ENCODE measurements around the gene TMEM130. TPM values are rescaled to one million over a fixed set of nuclear protein-coding genes. Genes with fewer than 3 reads are reported as not detected.

The TMEM130 gene
- total RNA-seq, 4 donors from 2014 or later, result 0.12 to 0.57 TPM; not detected in 2

GRCh38 chr7:98884416-98884815, 14.6 kb upstream of the TMEM130 start:
- no peak for DNase-seq

GRCh38 chr7:98881561-98882315, 11.9 kb upstream of the TMEM130 start:
- no peaks in the 10 kb centered on the region for H3K9me3 ChIP-seq
- peak overlapping the region in 2 of 4 donors; percentile 10 to 25 for H3K27ac ChIP-seq
- intact Hi-C loops (cut with DNase I), result no loop called here
- H3K4me1 ChIP-seq, result peaks cover 5 to 45% (median 13%) of the 10 kb centered on the region in 3 donors
- WGBS, 2 donors, result 56 to 69% methylated on average over 9 of the region's 9 CpGs
- DNase-seq, result no peak
- no peak overlapping the region for H3K4me3 ChIP-seq
- no peaks in the 10 kb centered on the region for H3K27me3 ChIP-seq
- TF ChIP-seq CTCF (IDR thresholded peaks at IDR 0.05), result no peak
- no peak for TF ChIP-seq POLR2A (IDR thresholded peaks at IDR 0.05)
- H3K36me3 ChIP-seq, result peaks cover 0 to 59% (median 22%) of the 10 kb centered on the region in 3 donors

More at GRCh38 chr7:98884416-98884815, 14.6 kb upstream of the TMEM130 start:
- TF ChIP-seq CTCF (IDR thresholded peaks at IDR 0.05) (no peak), POLR2A (IDR thresholded peaks at IDR 0.05) (no peak)
- Histone ChIP-seq H3K27me3 (no peaks in the 10 kb centered on the region), H3K9me3 (no peaks in the 10 kb centered on the region), H3K36me3 (peaks cover 4 to 84% (median 22%) of the 10 kb centered on the region in 3 donors), H3K27ac (no peak overlapping the region), H3K4me3 (no peak overlapping the region), H3K4me1 (peaks cover 0 to 31% (median 8%) of the 10 kb centered on the region in 3 donors)
- intact Hi-C loops (cut with DNase I), result no loop called here
- 89 to 92% methylated on average over 2 of the region's 4 CpGs for WGBS, 2 donors

GRCh38 chr7:98880485-98880884, 10.7 kb upstream of the TMEM130 start:
- no peak for DNase-seq
- H3K4me3 ChIP-seq, result no peak overlapping the region
- TF ChIP-seq POLR2A (IDR thresholded peaks at IDR 0.05) (no peak), CTCF (IDR thresholded peaks at IDR 0.05) (no peak)
- H3K4me1 ChIP-seq, result peaks cover 5 to 45% (median 13%) of the 10 kb centered on the region in 3 donors
- 89 to 90% methylated on average over 8 of the region's 8 CpGs for WGBS, 2 donors
- intact Hi-C loops (cut with DNase I), result no loop called here
- H3K27me3 ChIP-seq, result no peaks in the 10 kb centered on the region
- peaks cover 0 to 46% (median 19%) of the 10 kb centered on the region in 3 donors for H3K36me3 ChIP-seq
- no peak overlapping the region for H3K27ac ChIP-seq
- no peaks in the 10 kb centered on the region for H3K9me3 ChIP-seq

- no peak for TF ChIP-seq POLR2A (IDR thresholded peaks at IDR 0.05)
- TF ChIP-seq CTCF (IDR thresholded peaks at IDR 0.05), result no peak
- H3K36me3 ChIP-seq, result peaks cover 0 to 41% (median 17%) of the 10 kb centered on the region in 3 donors
- H3K4me1 ChIP-seq, result peaks cover 5 to 45% (median 13%) of the 10 kb centered on the region in 3 donors
- no peaks in the 10 kb centered on the region for H3K9me3 ChIP-seq
- no peak for DNase-seq
- 60% methylated on average over 8 to 9 of the region's 9 CpGs for WGBS, 2 donors
- no peaks in the 10 kb centered on the region for H3K27me3 ChIP-seq
- peak overlapping the region in 3 of 4 donors; percentile 91 to 98 (median 98) for H3K27ac ChIP-seq
- H3K4me3 ChIP-seq, result peak overlapping the region in 3 of 4 donors; percentile 69 to 100 (median 100)
- intact Hi-C loops (cut with DNase I), result no loop called here
Measured at GRCh38 chr7:98879979-98880315, 10.1 kb upstream of the TMEM130 start.

- DNase-seq, result no peak
- H3K27me3 ChIP-seq, result no peaks in the 10 kb centered on the region
- H3K4me1 ChIP-seq, result peaks cover 5 to 45% (median 13%) of the 10 kb centered on the region in 3 donors
- TF ChIP-seq POLR2A (IDR thresholded peaks at IDR 0.05), result no peak
- TF ChIP-seq CTCF (IDR thresholded peaks at IDR 0.05), result no peak
- H3K36me3 ChIP-seq, result peaks cover 0 to 35% (median 11%) of the 10 kb centered on the region in 3 donors
- 2 to 6% methylated on average over 6 to 11 of the region's 29 CpGs for WGBS, 2 donors
- peak overlapping the region; percentile 91 to 98 (median 95) for H3K27ac ChIP-seq
- peak overlapping the region; percentile 69 to 100 (median 96) for H3K4me3 ChIP-seq
- no peaks in the 10 kb centered on the region for H3K9me3 ChIP-seq
- intact Hi-C loops (cut with DNase I), result no loop called here
Measured at GRCh38 chr7:98879198-98879978, 9.6 kb upstream of the TMEM130 start.
